ENCODE results near the gene PRDM11. TPM values are rescaled to one million over a fixed set of nuclear protein-coding genes. Genes with fewer than 3 reads are reported as not detected.
A peak's percentile ranks its signal among the peaks of the same experiment; 100 is the strongest.

PRDM11 gene
- total RNA-seq, 2 donors from 2014 or later = 4.4 to 7.9 TPM

GRCh38 chr11:45166604-45166897 lies 20.1 kb downstream of the PRDM11 start:
- TF ChIP-seq POLR2A (IDR thresholded peaks at IDR 0.05) = no peak
- no peak for TF ChIP-seq CTCF (IDR thresholded peaks at IDR 0.05)
- Histone ChIP-seq H3K4me1 (peaks cover 23% of the 10 kb centered on the region), H3K4me3 (no peak overlapping the region), H3K9me3 (no peaks in the 10 kb centered on the region), H3K27ac (no peak overlapping the region), H3K27me3 (no peaks in the 10 kb centered on the region), H3K36me3 (replicated peaks in 1 of 2; ENCODE audit: insufficient read depth in 1 of 2, low read depth in 2 of 2) (no peaks in the 10 kb centered on the region)
- WGBS, 2 donors = 77 to 78% methylated on average over 4 of the region's 4 CpGs
- DNase-seq (no peak), ATAC-seq (no peak)
- intact Hi-C loops (cut with DNase I) = no loop called here

GRCh38 chr11:45167283-45167682 lies 20.8 kb downstream of the PRDM11 start:
- DNase-seq (no peak), ATAC-seq (no peak)
- Histone ChIP-seq H3K36me3 (replicated peaks in 1 of 2; ENCODE audit: insufficient read depth in 1 of 2, low read depth in 2 of 2) (no peaks in the 10 kb centered on the region), H3K27me3 (no peaks in the 10 kb centered on the region), H3K27ac (no peak overlapping the region), H3K4me3 (no peak overlapping the region), H3K4me1 (peaks cover 16% of the 10 kb centered on the region), H3K9me3 (no peaks in the 10 kb centered on the region)
- 80 to 83% methylated on average over 1 to 2 of the region's 2 CpGs for WGBS, 2 donors
- intact Hi-C loops (cut with DNase I) = no loop called here
- TF ChIP-seq CTCF (IDR thresholded peaks at IDR 0.05) (no peak), POLR2A (IDR thresholded peaks at IDR 0.05) (no peak)

- Histone ChIP-seq H3K27me3 (no peaks in the 10 kb centered on the region), H3K4me1 (peaks cover 9% of the 10 kb centered on the region), H3K4me3 (no peak overlapping the region), H3K9me3 (no peaks in the 10 kb centered on the region), H3K36me3 (replicated peaks in 1 of 2; ENCODE audit: insufficient read depth in 1 of 2, low read depth in 2 of 2) (no peaks in the 10 kb centered on the region), H3K27ac (no peak overlapping the region)
- TF ChIP-seq POLR2A (IDR thresholded peaks at IDR 0.05) (no peak), CTCF (IDR thresholded peaks at IDR 0.05) (no peak)
- 54 to 57% methylated on average over 6 to 10 of the region's 10 CpGs for WGBS, 2 donors
- intact Hi-C loops (cut with DNase I) = no loop called here
- ATAC-seq (peak; percentile 18), DNase-seq (no peak)
These were observed 22.1 kb downstream of the PRDM11 start for GRCh38 chr11:45168366-45169130.

GRCh38 chr11:45169310-45170072 lies 23.1 kb downstream of the PRDM11 start:
- no peaks in the 10 kb centered on the region for H3K36me3 ChIP-seq (replicated peaks in 1 of 2; ENCODE audit: insufficient read depth in 1 of 2, low read depth in 2 of 2)
- no peak for ATAC-seq
- DNase-seq = no peak
- H3K9me3 ChIP-seq = no peaks in the 10 kb centered on the region
- TF ChIP-seq CTCF (IDR thresholded peaks at IDR 0.05) (no peak), POLR2A (IDR thresholded peaks at IDR 0.05) (no peak)
- no peaks in the 10 kb centered on the region for H3K27me3 ChIP-seq
- intact Hi-C loops (cut with DNase I) = no loop called here
- H3K4me3 ChIP-seq = no peak overlapping the region
- WGBS, 2 donors = 34 to 42% methylated on average over 3 of the region's 3 CpGs
- H3K27ac ChIP-seq = no peak overlapping the region
- H3K4me1 ChIP-seq = peaks cover 17% of the 10 kb centered on the region

Data from body of pancreas (tissue), 4 donors.